HL-60 (cell line): Measurements from ENCODE around the gene GNG10.

Experiments
- DNase-seq, 2 experiments: peaks; one replicate each; pipeline ENCODE4 v3.0.0-alpha.2; 2010 to 2020; ENCODE audit warnings: low read depth in 1 of 2, low spot score in 1 of 2
- H3K27ac ChIP-seq: fragments of 250-450 bp; sonication (Bioruptor Pico); replicated peaks from 2 replicates; pipeline ENCODE4 v1.5.1; 2020; ENCODE audit warnings: mild to moderate bottlenecking, moderate library complexity
- H3K27me3 ChIP-seq: fragments of 250-450 bp; sonication (Bioruptor Pico); 2 replicates; pipeline ENCODE4 v1.5.1; 2021; ENCODE audit warnings: mild to moderate bottlenecking, moderate library complexity; ENCODE audit not compliant: insufficient read depth, poor library complexity, severe bottlenecking
- H3K4me3 ChIP-seq: replicated peaks from 2 replicates; pipeline ENCODE4 v1.5.1; 2011; ENCODE audit warnings: mild to moderate bottlenecking, control low read depth, low read length; ENCODE audit not compliant: insufficient read depth
- GABPA ChIP-seq: IDR thresholded peaks from 2 replicates; pipeline ENCODE4 v1.6.1; 2012; ENCODE audit warnings: low read depth
- POLR2AphosphoS5 ChIP-seq: IDR thresholded peaks from 2 replicates; pipeline ENCODE4 v1.6.1; 2012; ENCODE audit warnings: low read depth
- SPI1 ChIP-seq: IDR thresholded peaks from 2 replicates; pipeline ENCODE4 v1.6.1; 2012; ENCODE audit warnings: low read depth, mild to moderate bottlenecking, borderline replicate concordance
- TF ChIP-seq, protein P1 (sequence below): IDR thresholded peaks from 2 replicates; pipeline ENCODE4 v1.6.1; 2012; ENCODE audit warnings: low read depth; ENCODE audit not compliant: insufficient replicate concordance
- TF ChIP-seq, protein P2 (sequence below): IDR thresholded peaks from one replicate; pipeline ENCODE4 v1.5.1; 2011; ENCODE audit warnings: low read length, control low read depth, inconsistent platforms; ENCODE audit not compliant: insufficient read depth

GNG10 gene

DNA sequence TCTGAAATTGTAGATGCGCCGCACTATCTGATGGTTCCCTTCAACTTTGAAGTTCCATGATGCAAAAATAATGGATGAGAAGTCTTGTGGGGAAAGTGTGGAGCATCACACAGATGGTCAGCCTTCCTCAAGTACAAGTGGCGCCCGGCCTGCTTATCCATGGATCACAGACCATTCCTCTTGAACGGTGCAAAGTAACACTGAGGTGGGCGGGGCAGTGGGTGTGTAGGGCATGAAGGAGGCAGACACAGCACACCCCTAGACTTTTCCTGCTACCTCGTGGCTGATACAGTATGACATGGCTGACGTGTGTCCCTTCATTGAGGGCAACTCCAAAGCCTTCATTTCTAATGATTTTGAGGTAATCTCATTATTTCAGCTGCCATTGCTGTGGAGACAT lies 2.5 kb upstream of the GNG10 start:
- Histone ChIP-seq H3K4me3 (no peak overlapping the region), H3K27me3 (no peaks in the 10 kb centered on the region), H3K27ac (no peak overlapping the region)
- no peak for TF ChIP-seq SPI1
- TF ChIP-seq, protein P1, sequence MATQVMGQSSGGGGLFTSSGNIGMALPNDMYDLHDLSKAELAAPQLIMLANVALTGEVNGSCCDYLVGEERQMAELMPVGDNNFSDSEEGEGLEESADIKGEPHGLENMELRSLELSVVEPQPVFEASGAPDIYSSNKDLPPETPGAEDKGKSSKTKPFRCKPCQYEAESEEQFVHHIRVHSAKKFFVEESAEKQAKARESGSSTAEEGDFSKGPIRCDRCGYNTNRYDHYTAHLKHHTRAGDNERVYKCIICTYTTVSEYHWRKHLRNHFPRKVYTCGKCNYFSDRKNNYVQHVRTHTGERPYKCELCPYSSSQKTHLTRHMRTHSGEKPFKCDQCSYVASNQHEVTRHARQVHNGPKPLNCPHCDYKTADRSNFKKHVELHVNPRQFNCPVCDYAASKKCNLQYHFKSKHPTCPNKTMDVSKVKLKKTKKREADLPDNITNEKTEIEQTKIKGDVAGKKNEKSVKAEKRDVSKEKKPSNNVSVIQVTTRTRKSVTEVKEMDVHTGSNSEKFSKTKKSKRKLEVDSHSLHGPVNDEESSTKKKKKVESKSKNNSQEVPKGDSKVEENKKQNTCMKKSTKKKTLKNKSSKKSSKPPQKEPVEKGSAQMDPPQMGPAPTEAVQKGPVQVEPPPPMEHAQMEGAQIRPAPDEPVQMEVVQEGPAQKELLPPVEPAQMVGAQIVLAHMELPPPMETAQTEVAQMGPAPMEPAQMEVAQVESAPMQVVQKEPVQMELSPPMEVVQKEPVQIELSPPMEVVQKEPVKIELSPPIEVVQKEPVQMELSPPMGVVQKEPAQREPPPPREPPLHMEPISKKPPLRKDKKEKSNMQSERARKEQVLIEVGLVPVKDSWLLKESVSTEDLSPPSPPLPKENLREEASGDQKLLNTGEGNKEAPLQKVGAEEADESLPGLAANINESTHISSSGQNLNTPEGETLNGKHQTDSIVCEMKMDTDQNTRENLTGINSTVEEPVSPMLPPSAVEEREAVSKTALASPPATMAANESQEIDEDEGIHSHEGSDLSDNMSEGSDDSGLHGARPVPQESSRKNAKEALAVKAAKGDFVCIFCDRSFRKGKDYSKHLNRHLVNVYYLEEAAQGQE = no peak
- TF ChIP-seq GABPA = no peak
- TF ChIP-seq, protein P2, sequence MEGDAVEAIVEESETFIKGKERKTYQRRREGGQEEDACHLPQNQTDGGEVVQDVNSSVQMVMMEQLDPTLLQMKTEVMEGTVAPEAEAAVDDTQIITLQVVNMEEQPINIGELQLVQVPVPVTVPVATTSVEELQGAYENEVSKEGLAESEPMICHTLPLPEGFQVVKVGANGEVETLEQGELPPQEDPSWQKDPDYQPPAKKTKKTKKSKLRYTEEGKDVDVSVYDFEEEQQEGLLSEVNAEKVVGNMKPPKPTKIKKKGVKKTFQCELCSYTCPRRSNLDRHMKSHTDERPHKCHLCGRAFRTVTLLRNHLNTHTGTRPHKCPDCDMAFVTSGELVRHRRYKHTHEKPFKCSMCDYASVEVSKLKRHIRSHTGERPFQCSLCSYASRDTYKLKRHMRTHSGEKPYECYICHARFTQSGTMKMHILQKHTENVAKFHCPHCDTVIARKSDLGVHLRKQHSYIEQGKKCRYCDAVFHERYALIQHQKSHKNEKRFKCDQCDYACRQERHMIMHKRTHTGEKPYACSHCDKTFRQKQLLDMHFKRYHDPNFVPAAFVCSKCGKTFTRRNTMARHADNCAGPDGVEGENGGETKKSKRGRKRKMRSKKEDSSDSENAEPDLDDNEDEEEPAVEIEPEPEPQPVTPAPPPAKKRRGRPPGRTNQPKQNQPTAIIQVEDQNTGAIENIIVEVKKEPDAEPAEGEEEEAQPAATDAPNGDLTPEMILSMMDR = no peak
- no peak for TF ChIP-seq POLR2AphosphoS5
- no peak for DNase-seq

- Histone ChIP-seq H3K4me3 (no peak overlapping the region), H3K27me3 (no peaks in the 10 kb centered on the region), H3K27ac (no peak overlapping the region)
- no peak for DNase-seq
- TF ChIP-seq, protein P1 = no peak
- TF ChIP-seq, protein P2 = no peak
- TF ChIP-seq GABPA (no peak), SPI1 (no peak), POLR2AphosphoS5 (no peak)
Measured at GRCh38 chr9:111659691-111660090, 1.7 kb upstream of the GNG10 start.

GRCh38 chr9:111661802-111662521 lies 557 bp downstream of the GNG10 start:
- TF ChIP-seq, protein P1 = no peak
- peak; percentile 27; the same call in 1 of the 2 replicates for TF ChIP-seq SPI1
- no peaks in the 10 kb centered on the region for H3K27me3 ChIP-seq
- DNase-seq = peak in 1 of 2 experiments; percentile 55
- peak overlapping the region; percentile 49 for H3K27ac ChIP-seq
- peak overlapping the region; percentile 87 for H3K4me3 ChIP-seq
